PC-3 (cell line): ENCODE measurements around the gene AHDC1. TPM values are rescaled to one million over a fixed set of nuclear protein-coding genes. Genes with fewer than 3 reads are reported as not detected.
"Not testable (repeated sequence)": the region's sequence is repeated elsewhere in the genome, so short reads cannot be mapped to it uniquely, and the experiment has no call there.

Source experiments
- ATAC-seq: fragments of 200-7000 bp; cut with Tn5 transposase; 2 replicates; pipeline ENCODE4 v1.9.1; 2020; ENCODE audit warnings: mild to moderate bottlenecking, moderate library complexity
- BruUV-seq: library from RNA; stranded (reverse); fragments of 400-500 nt; replicated peaks from 2 replicates; lab custom pipeline; 2021; lab: Mats Ljungman, UMichigan
- CTCF ChIA-PET: fragments of 300-600 bp; sonication (Branson Sonifier 250); formaldehyde crosslinking; loops from one replicate; lab custom pipeline; 2022; ENCODE audit warnings: antibody characterized with exemption; lab: Charles Lee
- POLR2A ChIA-PET: fragments of 300-600 bp; sonication (Branson Sonifier 250); formaldehyde crosslinking; loops from one replicate; lab custom pipeline; 2022; ENCODE audit warnings: antibody characterized with exemption; ENCODE audit not compliant: unreplicated experiment; lab: Charles Lee
- DNase-seq: peaks from one replicate; pipeline ENCODE4 v3.0.0-alpha.2; 2015
- H2AFZ ChIP-seq: fragments of 300-600 bp; sonication (generic); 2 replicates; pipeline ENCODE4 v1.6.0; 2016; ENCODE audit warnings: antibody characterized with exemption, low read length
- H3F3A ChIP-seq: fragments of 300-600 bp; sonication (generic); one replicate; pipeline ENCODE4 v1.6.0; 2017; ENCODE audit warnings: antibody characterized with exemption, low read length, control low read depth, mild to moderate bottlenecking; ENCODE audit not compliant: unreplicated experiment
- H3K27ac ChIP-seq: fragments of 300-600 bp; sonication (generic); 2 replicates; pipeline ENCODE4 v1.5.1; 2016; ENCODE audit warnings: mild to moderate bottlenecking, low read length
- H3K27me3 ChIP-seq: fragments of 300-600 bp; sonication (generic); 2 replicates; pipeline ENCODE4 v1.6.1; 2016; ENCODE audit warnings: low read length, mixed read lengths
- H3K36me3 ChIP-seq: fragments of 300-600 bp; sonication (generic); 2 replicates; pipeline ENCODE4 v1.6.1; 2016; ENCODE audit warnings: low read depth, mixed run types, low read length, mixed read lengths
- H3K4me1 ChIP-seq: fragments of 300-600 bp; sonication (generic); 2 replicates; pipeline ENCODE4 v1.5.1; 2016; ENCODE audit warnings: low read length; ENCODE audit not compliant: insufficient read depth
- H3K4me2 ChIP-seq: fragments of 300-600 bp; sonication (generic); 2 replicates; pipeline ENCODE4 v1.6.0; 2016; ENCODE audit warnings: low read length
- H3K4me3 ChIP-seq: fragments of 300-600 bp; sonication (generic); 2 replicates; pipeline ENCODE4 v1.5.1; 2016; ENCODE audit warnings: mild to moderate bottlenecking, low read length, mixed read lengths
- H3K79me2 ChIP-seq: fragments of 300-600 bp; sonication (generic); 2 replicates; pipeline ENCODE4 v1.6.1; 2017; ENCODE audit warnings: low read length, mixed read lengths
- H3K9ac ChIP-seq: fragments of 300-600 bp; sonication (generic); 2 replicates; pipeline ENCODE4 v1.6.0; 2016; ENCODE audit warnings: mild to moderate bottlenecking, low read length
- H3K9me2 ChIP-seq: fragments of 300-600 bp; sonication (generic); replicated peaks from 2 replicates; pipeline ENCODE4 v1.6.1; 2016; ENCODE audit warnings: mixed run types, low read length, mixed read lengths
- H3K9me3 ChIP-seq: fragments of 300-600 bp; sonication (generic); 2 replicates; pipeline ENCODE4 v1.6.1; 2016; ENCODE audit warnings: low read length, mixed read lengths
- H4K20me1 ChIP-seq: fragments of 300-600 bp; sonication (generic); 2 replicates; pipeline ENCODE4 v1.6.1; 2016; ENCODE audit warnings: low read length, mixed read lengths
- EZH2 ChIP-seq: fragments of 300-600 bp; sonication (generic); IDR thresholded peaks from one replicate; pipeline ENCODE4 v1.6.1; 2017; ENCODE audit warnings: antibody characterized with exemption, mild to moderate bottlenecking, low read length; ENCODE audit not compliant: unreplicated experiment
- EZH2phosphoT487 ChIP-seq: fragments of 300-600 bp; sonication (generic); IDR thresholded peaks from 2 replicates; pipeline ENCODE4 v1.6.1; 2018; ENCODE audit warnings: mild to moderate bottlenecking, antibody characterized with exemption, low read length, borderline replicate concordance
- intact Hi-C: fragments of 100-400 bp; cut with micrococcal nuclease; formaldehyde crosslinking; loops from 2 replicates; pipeline ENCODE4 v1.9.0; 2023
- total RNA-seq: library from RNA; depleted of rRNA; stranded (reverse); fragments of >200 nt; gene quantifications from 2 replicates; pipeline ENCODE4 v1.2.3, GENCODE V29; 2014
- TF ChIP-seq, protein P1 (sequence below): fragments of 300-600 bp; sonication (generic); conservative IDR thresholded peaks from 2 replicates; pipeline ENCODE4 v1.5.1; 2017; ENCODE audit warnings: antibody characterized with exemption, low read depth, mild to moderate bottlenecking, low read length

AHDC1 gene
- total RNA-seq, 1 experiment from 2014 or later = 15.2 TPM

DNA sequence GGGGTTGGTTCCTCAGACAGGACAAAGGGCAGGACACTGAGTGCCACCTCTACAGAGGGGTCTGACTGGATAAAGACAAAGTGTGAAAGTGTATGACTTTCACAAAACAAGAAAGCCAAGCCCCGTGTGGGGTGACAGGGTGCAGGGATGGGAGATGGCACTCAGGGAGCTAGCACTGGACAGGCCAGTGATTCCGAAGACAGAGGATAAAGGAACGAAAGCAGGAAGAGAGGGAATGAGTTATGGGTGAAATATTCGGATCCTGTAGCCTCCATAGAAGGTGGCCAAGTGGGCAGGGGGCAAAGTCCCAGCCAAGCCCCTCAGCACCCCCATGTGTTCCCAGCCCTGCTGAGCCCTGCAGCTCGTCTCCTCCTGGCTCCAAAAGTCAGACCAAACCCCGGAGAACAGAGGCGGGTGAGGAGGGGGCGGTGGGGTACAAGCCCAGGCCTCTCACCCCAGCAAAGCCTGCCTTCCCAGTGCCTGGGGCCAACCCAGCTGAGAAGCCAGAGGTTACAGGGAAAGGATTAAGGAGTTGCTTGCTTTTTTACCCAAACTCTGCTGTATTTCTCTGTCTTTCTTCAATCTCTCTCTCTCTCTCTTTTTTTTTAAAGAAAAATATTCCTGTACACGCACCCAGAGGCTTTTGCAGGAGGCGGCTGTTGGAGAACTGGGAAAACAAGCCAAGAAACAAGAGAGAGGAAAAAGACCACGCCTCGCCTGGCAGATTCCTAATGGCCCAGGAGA lies 99.9 kb downstream of the AHDC1 start:
- DNase-seq = no peak
- no peaks in the 10 kb centered on the region for H3F3A ChIP-seq
- ChIA-PET CTCF (no interaction called here), POLR2A (interaction anchor here (0.7 kb wide), 1 partner anchor 91 kb away, joined by 13 read pairs; no protein-coding TSS in a partner anchor)
- no peak overlapping the region for H3K4me3 ChIP-seq
- no peaks in the 10 kb centered on the region for H3K79me2 ChIP-seq
- H3K9ac ChIP-seq = no peak overlapping the region
- no peaks in the 10 kb centered on the region for H3K36me3 ChIP-seq
- no peaks in the 10 kb centered on the region for H3K9me2 ChIP-seq
- TF ChIP-seq EZH2 = no peak
- no peak for TF ChIP-seq EZH2phosphoT487
- TF ChIP-seq, protein P1, sequence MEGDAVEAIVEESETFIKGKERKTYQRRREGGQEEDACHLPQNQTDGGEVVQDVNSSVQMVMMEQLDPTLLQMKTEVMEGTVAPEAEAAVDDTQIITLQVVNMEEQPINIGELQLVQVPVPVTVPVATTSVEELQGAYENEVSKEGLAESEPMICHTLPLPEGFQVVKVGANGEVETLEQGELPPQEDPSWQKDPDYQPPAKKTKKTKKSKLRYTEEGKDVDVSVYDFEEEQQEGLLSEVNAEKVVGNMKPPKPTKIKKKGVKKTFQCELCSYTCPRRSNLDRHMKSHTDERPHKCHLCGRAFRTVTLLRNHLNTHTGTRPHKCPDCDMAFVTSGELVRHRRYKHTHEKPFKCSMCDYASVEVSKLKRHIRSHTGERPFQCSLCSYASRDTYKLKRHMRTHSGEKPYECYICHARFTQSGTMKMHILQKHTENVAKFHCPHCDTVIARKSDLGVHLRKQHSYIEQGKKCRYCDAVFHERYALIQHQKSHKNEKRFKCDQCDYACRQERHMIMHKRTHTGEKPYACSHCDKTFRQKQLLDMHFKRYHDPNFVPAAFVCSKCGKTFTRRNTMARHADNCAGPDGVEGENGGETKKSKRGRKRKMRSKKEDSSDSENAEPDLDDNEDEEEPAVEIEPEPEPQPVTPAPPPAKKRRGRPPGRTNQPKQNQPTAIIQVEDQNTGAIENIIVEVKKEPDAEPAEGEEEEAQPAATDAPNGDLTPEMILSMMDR = no peak
- H3K4me1 ChIP-seq = no peaks in the 10 kb centered on the region
- H3K27me3 ChIP-seq = no peaks in the 10 kb centered on the region
- no peaks in the 10 kb centered on the region for H3K9me3 ChIP-seq
- H4K20me1 ChIP-seq = no peaks in the 10 kb centered on the region
- no peak overlapping the region for H3K4me2 ChIP-seq
- H2AFZ ChIP-seq = no peak overlapping the region
- no peak for ATAC-seq
- no TSS peak for BruUV-seq
- intact Hi-C loops = no loop called here
- H3K27ac ChIP-seq = no peak overlapping the region

DNA sequence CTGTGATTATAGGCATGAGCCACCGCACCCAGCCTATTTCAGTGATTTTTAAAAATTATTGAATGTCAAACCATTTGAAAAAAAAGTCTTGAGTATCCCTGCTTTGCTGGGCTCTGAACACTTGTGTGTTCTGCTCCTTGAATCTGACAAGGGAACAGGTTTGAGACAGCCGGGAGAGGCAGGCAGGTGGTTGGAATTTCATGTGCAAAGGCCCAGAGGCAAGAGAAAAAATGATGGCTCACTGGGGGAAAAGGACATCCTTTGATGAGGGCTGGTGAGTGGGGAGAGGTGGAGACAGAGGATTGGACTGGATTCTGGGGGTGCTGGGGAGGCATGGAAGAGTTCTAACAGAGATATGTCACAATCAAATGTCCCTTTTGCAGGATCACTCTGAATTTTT lies 100.9 kb downstream of the AHDC1 start:
- no TSS peak for BruUV-seq
- Histone ChIP-seq H3F3A (no peaks in the 10 kb centered on the region), H3K9me2 (no peaks in the 10 kb centered on the region), H3K36me3 (no peaks in the 10 kb centered on the region), H3K4me3 (no peak overlapping the region), H3K27me3 (no peaks in the 10 kb centered on the region), H3K4me2 (no peak overlapping the region), H3K27ac (no peak overlapping the region), H3K9ac (no peak overlapping the region), H3K9me3 (no peaks in the 10 kb centered on the region), H4K20me1 (no peaks in the 10 kb centered on the region), H3K4me1 (no peaks in the 10 kb centered on the region), H2AFZ (no peak overlapping the region), H3K79me2 (no peaks in the 10 kb centered on the region)
- POLR2A ChIA-PET = interaction anchor here (0.6 to 0.7 kb wide), 2 partner anchors 90 to 104 kb away, joined by 13 to 19 read pairs; no protein-coding TSS in a partner anchor
- intact Hi-C loops = no loop called here
- no peak for TF ChIP-seq EZH2phosphoT487
- TF ChIP-seq EZH2 = no peak
- TF ChIP-seq, protein P1 = no peak
- CTCF ChIA-PET = no interaction called here
- DNase-seq (no peak), ATAC-seq (no peak)

DNA sequence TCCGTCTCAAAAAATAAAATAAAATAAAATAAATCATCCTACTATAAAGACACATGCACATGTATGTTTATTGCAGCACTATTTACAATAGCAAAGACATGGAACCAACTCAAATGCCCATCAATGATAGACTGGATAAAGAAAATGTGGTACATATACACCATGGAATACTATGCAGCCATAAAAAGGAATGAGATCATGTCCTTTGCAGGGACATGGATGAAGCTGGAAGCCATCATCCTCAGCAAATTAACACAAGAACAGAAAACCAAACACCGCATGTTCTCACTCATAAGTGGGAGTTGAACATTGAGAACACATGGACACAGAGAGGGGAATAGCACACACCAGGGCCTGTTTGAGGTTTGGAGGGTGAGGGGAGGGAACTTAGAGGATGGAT lies 102.8 kb downstream of the AHDC1 start:
- DNase-seq, BruUV-seq, CTCF ChIA-PET: not testable (repeated sequence)

More for the DNA sequence above, 102.8 kb downstream of the AHDC1 start:
- H3K4me2 ChIP-seq, POLR2A ChIA-PET, H3K4me3 ChIP-seq, ATAC-seq, H3K9me3 ChIP-seq, H4K20me1 ChIP-seq, H3K36me3 ChIP-seq, H3K27ac ChIP-seq, H3K79me2 ChIP-seq, H3K27me3 ChIP-seq, H2AFZ ChIP-seq, H3K9me2 ChIP-seq, H3K9ac ChIP-seq, H3F3A ChIP-seq, intact Hi-C loops, H3K4me1 ChIP-seq: not testable (repeated sequence)
